Breast epithelium (tissue), 3 donors: ENCODE data around the gene SSTR3.

Experiments used
- POLR2A ChIP-seq: fragments of 450-650 bp; IDR thresholded peaks from one replicate; pipeline ENCODE4 v1.6.1; 2016; ENCODE audit warnings: antibody characterized with exemption, mild to moderate bottlenecking, moderate library complexity
- POLR2AphosphoS5 ChIP-seq, 3 donors: sonication (generic); formaldehyde crosslinking; IDR thresholded peaks; one replicate each; pipeline ENCODE4 v1.6.1; 2017; ENCODE audit warnings: antibody characterized with exemption in 3 of 3
- TF ChIP-seq, protein P1 (sequence below), 3 donors: fragments of 450-650 bp; IDR thresholded peaks; one replicate each; pipeline ENCODE4 v1.5.1; 2016 to 2017; ENCODE audit warnings: antibody characterized with exemption in 3 of 3, mild to moderate bottlenecking in 3 of 3, moderate library complexity in 3 of 3

DNA sequence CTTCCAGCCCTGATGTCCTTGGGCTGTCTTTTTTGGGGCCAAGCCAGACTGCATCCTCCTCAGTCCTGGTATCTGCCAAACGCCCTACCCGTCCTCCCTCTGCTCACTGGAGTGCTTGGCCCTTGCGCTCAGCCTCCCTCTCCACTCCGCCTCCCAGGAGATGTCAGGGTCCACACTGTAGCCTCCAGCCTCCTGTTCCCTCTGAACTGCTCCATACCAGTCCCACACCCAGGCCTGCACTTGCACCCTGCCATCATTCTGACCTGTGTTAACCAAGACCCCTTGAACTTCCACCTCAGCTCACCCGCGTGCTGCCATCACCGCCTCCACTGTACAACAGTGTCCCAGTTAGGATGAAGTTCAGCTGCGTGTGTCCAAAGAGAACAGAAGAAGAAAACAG lies 56.3 kb downstream of the SSTR3 start:
- TF ChIP-seq, protein P1, sequence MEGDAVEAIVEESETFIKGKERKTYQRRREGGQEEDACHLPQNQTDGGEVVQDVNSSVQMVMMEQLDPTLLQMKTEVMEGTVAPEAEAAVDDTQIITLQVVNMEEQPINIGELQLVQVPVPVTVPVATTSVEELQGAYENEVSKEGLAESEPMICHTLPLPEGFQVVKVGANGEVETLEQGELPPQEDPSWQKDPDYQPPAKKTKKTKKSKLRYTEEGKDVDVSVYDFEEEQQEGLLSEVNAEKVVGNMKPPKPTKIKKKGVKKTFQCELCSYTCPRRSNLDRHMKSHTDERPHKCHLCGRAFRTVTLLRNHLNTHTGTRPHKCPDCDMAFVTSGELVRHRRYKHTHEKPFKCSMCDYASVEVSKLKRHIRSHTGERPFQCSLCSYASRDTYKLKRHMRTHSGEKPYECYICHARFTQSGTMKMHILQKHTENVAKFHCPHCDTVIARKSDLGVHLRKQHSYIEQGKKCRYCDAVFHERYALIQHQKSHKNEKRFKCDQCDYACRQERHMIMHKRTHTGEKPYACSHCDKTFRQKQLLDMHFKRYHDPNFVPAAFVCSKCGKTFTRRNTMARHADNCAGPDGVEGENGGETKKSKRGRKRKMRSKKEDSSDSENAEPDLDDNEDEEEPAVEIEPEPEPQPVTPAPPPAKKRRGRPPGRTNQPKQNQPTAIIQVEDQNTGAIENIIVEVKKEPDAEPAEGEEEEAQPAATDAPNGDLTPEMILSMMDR (IDR thresholded peaks at IDR 0.05) = no peak
- TF ChIP-seq POLR2AphosphoS5 (IDR thresholded peaks at IDR 0.05) = no peak
- no peak for TF ChIP-seq POLR2A
